KMS-11 (cell line): ENCODE results near the gene TSC22D2.

Experiments used
- H2AFZ ChIP-seq: fragments of 200-600 bp; sonication (generic); 2 replicates; pipeline ENCODE4 v1.6.1; 2016; ENCODE audit warnings: antibody characterized with exemption, mixed run types, low read depth
- H3K27ac ChIP-seq: fragments of 200-600 bp; sonication (generic); 2 replicates; pipeline ENCODE4 v1.6.1; 2016; ENCODE audit warnings: mild to moderate bottlenecking, mixed run types
- H3K27me3 ChIP-seq: fragments of 200-600 bp; sonication (generic); 2 replicates; pipeline ENCODE4 v1.6.1; 2017; ENCODE audit warnings: mild to moderate bottlenecking, low read depth, mixed run types, moderate library complexity; ENCODE audit not compliant: insufficient read depth
- H3K36me3 ChIP-seq: fragments of 200-600 bp; sonication (generic); 2 replicates; pipeline ENCODE4 v1.6.1; 2017; ENCODE audit warnings: mild to moderate bottlenecking, mixed run types; ENCODE audit not compliant: insufficient read depth
- H3K4me1 ChIP-seq: fragments of 200-600 bp; sonication (generic); 2 replicates; pipeline ENCODE4 v1.6.1; 2016; ENCODE audit warnings: mild to moderate bottlenecking, low read depth, mixed run types; ENCODE audit not compliant: poor library complexity, severe bottlenecking
- H3K4me2 ChIP-seq: fragments of 200-600 bp; sonication (generic); 2 replicates; pipeline ENCODE4 v1.7.0; 2016; ENCODE audit warnings: mild to moderate bottlenecking, mixed run types
- H3K4me3 ChIP-seq: fragments of 200-600 bp; sonication (generic); IDR thresholded peaks from 2 replicates; pipeline ENCODE4 v1.6.1; 2017; ENCODE audit warnings: low read depth, low read length, mixed read lengths; ENCODE audit not compliant: insufficient read depth
- H3K79me2 ChIP-seq: fragments of 200-600 bp; sonication (generic); 2 replicates; pipeline ENCODE4 v1.6.1; 2016; ENCODE audit warnings: low read depth, mixed run types; ENCODE audit not compliant: insufficient read depth
- H3K9ac ChIP-seq: fragments of 200-600 bp; sonication (generic); 2 replicates; pipeline ENCODE4 v1.6.1; 2016; ENCODE audit warnings: mild to moderate bottlenecking, mixed run types
- H4K20me1 ChIP-seq: fragments of 200-600 bp; sonication (generic); 2 replicates; pipeline ENCODE4 v1.6.1; 2016; ENCODE audit warnings: mild to moderate bottlenecking, mixed run types; ENCODE audit not compliant: insufficient read depth
- CTCF ChIP-seq: fragments of 200-600 bp; sonication (generic); conservative IDR thresholded peaks from 2 replicates; pipeline ENCODE4 v1.6.1; 2017; ENCODE audit warnings: low read depth, mild to moderate bottlenecking, antibody characterized with exemption, low read length, moderate library complexity, mixed read lengths

TSC22D2 gene

GRCh38 chr3:150414959-150415358, 6.9 kb downstream of the TSC22D2 start:
- Histone ChIP-seq H3K79me2 (peaks cover 100% of the 10 kb centered on the region), H3K27me3 (no peaks in the 10 kb centered on the region), H4K20me1 (peaks cover 54% of the 10 kb centered on the region), H2AFZ (no peak overlapping the region), H3K9ac (no peak overlapping the region), H3K4me3 (no peak overlapping the region), H3K36me3 (no peaks in the 10 kb centered on the region), H3K4me1 (peaks cover 44% of the 10 kb centered on the region), H3K27ac (no peak overlapping the region), H3K4me2 (peak overlapping the region; percentile 93)
- no peak for TF ChIP-seq CTCF

GRCh38 chr3:150419076-150419868, 11.2 kb downstream of the TSC22D2 start:
- peaks cover 93% of the 10 kb centered on the region for H3K79me2 ChIP-seq
- TF ChIP-seq CTCF: no peak
- no peak overlapping the region for H2AFZ ChIP-seq
- peaks cover 21% of the 10 kb centered on the region for H4K20me1 ChIP-seq
- H3K4me2 ChIP-seq: no peak overlapping the region
- no peak overlapping the region for H3K4me3 ChIP-seq
- H3K27me3 ChIP-seq: no peaks in the 10 kb centered on the region
- no peaks in the 10 kb centered on the region for H3K36me3 ChIP-seq
- H3K9ac ChIP-seq: no peak overlapping the region
- no peak overlapping the region for H3K27ac ChIP-seq
- H3K4me1 ChIP-seq: peaks cover 37% of the 10 kb centered on the region

- Histone ChIP-seq H3K27ac (no peak overlapping the region), H3K79me2 (peaks cover 92% of the 10 kb centered on the region), H3K4me2 (no peak overlapping the region), H2AFZ (no peak overlapping the region), H3K9ac (no peak overlapping the region), H4K20me1 (peaks cover 14% of the 10 kb centered on the region; the same call in 1 of the 2 replicates), H3K27me3 (no peaks in the 10 kb centered on the region), H3K4me3 (no peak overlapping the region), H3K36me3 (no peaks in the 10 kb centered on the region), H3K4me1 (peaks cover 31% of the 10 kb centered on the region)
- no peak for TF ChIP-seq CTCF
Observed at GRCh38 chr3:150419959-150420358, 11.9 kb downstream of the TSC22D2 start.

- Histone ChIP-seq H3K4me3 (no peak overlapping the region), H3K27me3 (no peaks in the 10 kb centered on the region), H3K4me2 (no peak overlapping the region), H2AFZ (no peak overlapping the region), H3K79me2 (peaks cover 79% of the 10 kb centered on the region), H3K4me1 (peaks cover 18% of the 10 kb centered on the region), H3K36me3 (no peaks in the 10 kb centered on the region), H3K27ac (no peak overlapping the region), H3K9ac (no peak overlapping the region), H4K20me1 (peaks cover 8% of the 10 kb centered on the region; the same call in 1 of the 2 replicates)
- TF ChIP-seq CTCF: no peak
Observed at GRCh38 chr3:150421256-150421655, 13.2 kb downstream of the TSC22D2 start.
